ENCODE results near the gene UBQLNL. TPM values are rescaled to one million over a fixed set of nuclear protein-coding genes. Genes with fewer than 3 reads are reported as not detected.

Gene UBQLNL
- total and polyA plus RNA-seq, 2 of the 13 experiments (the other 11 are each of a cell fraction or from before 2014, with no cell fraction given), result 0.08 TPM; not detected in 1

DNA sequence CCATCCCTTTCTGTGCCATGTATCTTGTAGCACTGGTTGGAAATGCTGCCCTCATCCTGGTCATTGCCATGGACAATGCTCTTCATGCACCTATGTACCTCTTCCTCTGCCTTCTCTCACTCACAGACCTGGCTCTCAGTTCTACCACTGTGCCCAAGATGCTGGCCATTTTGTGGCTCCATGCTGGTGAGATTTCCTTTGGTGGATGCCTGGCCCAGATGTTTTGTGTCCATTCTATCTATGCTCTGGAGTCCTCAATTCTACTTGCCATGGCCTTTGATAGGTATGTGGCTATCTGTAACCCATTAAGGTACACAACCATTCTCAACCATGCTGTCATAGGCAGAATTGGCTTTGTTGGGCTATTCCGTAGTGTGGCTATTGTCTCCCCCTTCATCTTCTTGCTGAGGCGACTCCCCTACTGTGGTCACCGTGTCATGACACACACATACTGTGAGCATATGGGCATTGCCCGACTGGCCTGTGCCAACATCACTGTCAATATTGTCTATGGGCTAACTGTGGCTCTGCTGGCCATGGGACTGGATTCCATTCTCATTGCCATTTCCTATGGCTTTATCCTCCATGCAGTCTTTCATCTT is 27.6 kb downstream of the UBQLNL start:
- no TSS peak for BruUV-seq (replicated peaks)
- Histone ChIP-seq H4K20me1 (ENCODE audit: insufficient read depth, low read length) (no peaks in the 10 kb centered on the region), H3K27me3 (ENCODE audit: control insufficient read depth in 1 of 2, insufficient read depth in 2 of 2, low read length in 2 of 2) (0 out of 5 replicates have a peak, but pooled peaks cover 0 to 2% of the 10 kb centered on the region in 2 experiments), H3K36me3 (replicated peaks in 1 of 2; ENCODE audit: control insufficient read depth in 1 of 2, insufficient read depth in 2 of 2, low read length in 2 of 2) (no peaks in the 10 kb centered on the region), H3K79me2 (ENCODE audit: insufficient read depth, low read length) (no peaks in the 10 kb centered on the region), H3K27ac (ENCODE audit: extremely low read length, insufficient read depth, low read length) (no peak overlapping the region), H3K4me3 (replicated peaks in 1 of 3; ENCODE audit: insufficient read depth in 1 of 3, low read depth in 2 of 3, low read length in 3 of 3) (no peak overlapping the region), H3K9ac (ENCODE audit: insufficient read depth, low read depth, low read length) (no peak overlapping the region), H2AFZ (ENCODE audit: low read length) (no peak overlapping the region), H3K4me2 (ENCODE audit: low read depth, low read length) (no peak overlapping the region), H3K4me1 (ENCODE audit: insufficient read depth, low read length) (no peaks in the 10 kb centered on the region), H3K9me3 (ENCODE audit: low read length) (no peaks in the 10 kb centered on the region)
- CTCF ChIA-PET (ENCODE audit: low intra/inter-chr PET ratio, low total read pairs), result no interaction called here
- no peak for ATAC-seq
- no peak for DNase-seq (ENCODE audit: low spot score)
- no peak for TF ChIP-seq ZBTB7A (CRISPR knock-in tag; IDR thresholded peaks at IDR 0.05)
- TF ChIP-seq CC2D1A (CRISPR knock-in tag; IDR thresholded peaks at IDR 0.05), result no peak
- TF ChIP-seq GPN1 (CRISPR knock-in tag; IDR thresholded peaks at IDR 0.05; ENCODE audit: borderline replicate concordance), result no peak
- TF ChIP-seq ZBTB7B (CRISPR knock-in tag; IDR thresholded peaks at IDR 0.05), result no peak
- TF ChIP-seq ZNF7 (CRISPR knock-in tag; IDR thresholded peaks at IDR 0.05), result no peak
- no peak for TF ChIP-seq ZNF18 (CRISPR knock-in tag; IDR thresholded peaks at IDR 0.05; ENCODE audit: insufficient replicate concordance)
- TF ChIP-seq, protein P1, sequence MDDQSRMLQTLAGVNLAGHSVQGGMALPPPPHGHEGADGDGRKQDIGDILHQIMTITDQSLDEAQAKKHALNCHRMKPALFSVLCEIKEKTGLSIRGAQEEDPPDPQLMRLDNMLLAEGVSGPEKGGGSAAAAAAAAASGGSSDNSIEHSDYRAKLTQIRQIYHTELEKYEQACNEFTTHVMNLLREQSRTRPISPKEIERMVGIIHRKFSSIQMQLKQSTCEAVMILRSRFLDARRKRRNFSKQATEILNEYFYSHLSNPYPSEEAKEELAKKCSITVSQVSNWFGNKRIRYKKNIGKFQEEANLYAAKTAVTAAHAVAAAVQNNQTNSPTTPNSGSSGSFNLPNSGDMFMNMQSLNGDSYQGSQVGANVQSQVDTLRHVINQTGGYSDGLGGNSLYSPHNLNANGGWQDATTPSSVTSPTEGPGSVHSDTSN (CRISPR knock-in tag; IDR thresholded peaks at IDR 0.05; ENCODE audit: borderline replicate concordance), result no peak
- no peak for TF ChIP-seq FIP1L1 (IDR thresholded peaks at IDR 0.05; ENCODE audit: borderline replicate concordance, insufficient read depth, low read depth, low read length)
- no peak for TF ChIP-seq ZC3H4 (CRISPR knock-in tag; IDR thresholded peaks at IDR 0.05; ENCODE audit: borderline replicate concordance)
- no peak for TF ChIP-seq MED13 (CRISPR knock-in tag; IDR thresholded peaks at IDR 0.05)
- POLR2A ChIA-PET, result no interaction called here
- in situ Hi-C loops (cut with HindIII; ENCODE audit: extremely low pct_ligation_motif_present, low pct_unique_long_range_greater_than_20kb) (no loop called here), intact Hi-C loops (cut with micrococcal nuclease; ENCODE audit: unreplicated experiment) (no loop called here)
- WGBS (ENCODE audit: low lambda C conversion rate), result 0% methylated on average over 1 of the region's 4 CpGs
- FAIRE-seq, result no peak
